Choroid plexus epithelial cell (primary cell): Measurements from ENCODE around the gene MYRIP.
"Not testable (repeated sequence)": the region's sequence is repeated elsewhere in the genome, so short reads cannot be mapped to it uniquely, and the experiment has no call there.

ENCODE experiments used
- DNase-seq: peaks from one replicate; pipeline ENCODE4 v3.0.0-alpha.2; 2010; ENCODE audit warnings: low read depth
- H3K4me3 ChIP-seq: 2 replicates; pipeline ENCODE4 v1.5.1; 2011; ENCODE audit warnings: low read depth, mild to moderate bottlenecking, control low read depth, low read length, moderate library complexity
- CTCF ChIP-seq: conservative IDR thresholded peaks from 2 replicates; pipeline ENCODE4 v1.5.1; 2011; ENCODE audit warnings: low read depth, mild to moderate bottlenecking, control low read depth, inconsistent platforms, low read length, moderate library complexity

Gene MYRIP

GRCh38 chr3:39814007-39814406 is 4.6 kb downstream of the MYRIP start:
- no peak overlapping the region for H3K4me3 ChIP-seq
- TF ChIP-seq CTCF = no peak
- DNase-seq = peak; percentile 31

- no peak for DNase-seq
- no peak overlapping the region for H3K4me3 ChIP-seq
- TF ChIP-seq CTCF = no peak
These were observed 10.5 kb downstream of the MYRIP start for GRCh38 chr3:39819899-39820298.

GRCh38 chr3:39833764-39834163 is 24.4 kb downstream of the MYRIP start:
- not testable (repeated sequence) for DNase-seq, H3K4me3 ChIP-seq

GRCh38 chr3:39839484-39839883 is 30.1 kb downstream of the MYRIP start:
- no peak for DNase-seq
- H3K4me3 ChIP-seq = no peak overlapping the region
- no peak for TF ChIP-seq CTCF

GRCh38 chr3:39843440-39843839 is 34.0 kb downstream of the MYRIP start:
- TF ChIP-seq CTCF = no peak
- DNase-seq = no peak
- no peak overlapping the region for H3K4me3 ChIP-seq

GRCh38 chr3:39848365-39848764 is 39.0 kb downstream of the MYRIP start:
- no peak for TF ChIP-seq CTCF
- DNase-seq = no peak
- no peak overlapping the region for H3K4me3 ChIP-seq

GRCh38 chr3:39849992-39850715 is 40.7 kb downstream of the MYRIP start:
- DNase-seq = no peak
- TF ChIP-seq CTCF = no peak
- H3K4me3 ChIP-seq = no peak overlapping the region
